Natural killer cell (primary cell): ENCODE data around the gene EXOSC3. TPM values are rescaled to one million over a fixed set of nuclear protein-coding genes. Genes with fewer than 3 reads are reported as not detected.

Source experiments
- ATAC-seq, 3 donors: fragments of 150-1000 bp in 2 of 3; fragments of 200-7000 bp in 1 of 3; cut with Tn5 transposase; 1 replicate in 1 of 3; 2 replicates in 2 of 3; pipeline ENCODE4 v1.10.0; 2021; ENCODE audit warnings: mild to moderate bottlenecking in 2 of 3, moderate library complexity in 2 of 3
- DNase-seq, 2 donors: peaks; one replicate each; pipeline versions ENCODE4 v3.0.0 to v3.0.0-alpha.2; 2013 to 2021; ENCODE audit warnings: mixed read lengths in 1 of 2
- H3K27ac ChIP-seq: one replicate; pipeline ENCODE4 v1.5.1; 2013; ENCODE audit warnings: mild to moderate bottlenecking, low read length
- H3K27me3 ChIP-seq: one replicate; pipeline ENCODE4 v1.6.1; 2013; ENCODE audit warnings: low read length; ENCODE audit not compliant: control insufficient read depth, insufficient read depth
- H3K36me3 ChIP-seq: one replicate; pipeline ENCODE4 v1.6.1; 2013; ENCODE audit warnings: low read length; ENCODE audit not compliant: control insufficient read depth, insufficient read depth
- H3K4me1 ChIP-seq: one replicate; pipeline ENCODE4 v1.6.1; 2013; ENCODE audit warnings: low read length; ENCODE audit not compliant: control insufficient read depth, insufficient read depth
- H3K4me3 ChIP-seq: one replicate; pipeline ENCODE4 v1.5.1; 2013; ENCODE audit warnings: low read length
- H3K9me3 ChIP-seq: one replicate; pipeline ENCODE4 v1.6.1; 2013; ENCODE audit warnings: low read length; ENCODE audit not compliant: control insufficient read depth, insufficient read depth
- H3K27ac Mint-ChIP-seq, 2 donors: one replicate each; pipeline ENCODE4 v1.8.0; 2022; ENCODE audit warnings: mild to moderate bottlenecking in 2 of 2, mixed read lengths in 2 of 2, moderate library complexity in 1 of 2
- H3K27me3 Mint-ChIP-seq, 2 donors: one replicate each; pipeline ENCODE4 v1.8.0; 2022; ENCODE audit warnings: low read depth in 2 of 2, mixed read lengths in 2 of 2
- H3K36me3 Mint-ChIP-seq: one replicate; pipeline ENCODE4 v1.8.0; 2022; ENCODE audit warnings: mixed read lengths
- H3K4me1 Mint-ChIP-seq, 2 donors: one replicate each; pipeline ENCODE4 v1.8.0; 2022; ENCODE audit warnings: mixed read lengths in 2 of 2
- H3K4me3 Mint-ChIP-seq: one replicate; pipeline ENCODE4 v1.8.0; 2022; ENCODE audit warnings: mild to moderate bottlenecking, moderate library complexity, mixed read lengths
- H3K9me3 Mint-ChIP-seq, 2 donors: one replicate each; pipeline ENCODE4 v1.8.0; 2022; ENCODE audit warnings: mixed read lengths in 2 of 2
- WGBS: methylation state at CpG from one replicate; pipeline ENCODE4 v1.1.7; 2013; ENCODE audit warnings: missing lambda C conversion rate; ENCODE audit not compliant: insufficient coverage; 5-methylcytosine and 5-hydroxymethylcytosine counted together
- intact Hi-C: fragments of 100-400 bp; cut with micrococcal nuclease; formaldehyde crosslinking; loops from one replicate; pipeline ENCODE4 v1.14.2; 2022
- total RNA-seq, 4 donors: library from RNA; stranded (reverse); fragments of 120-200 nt in 1 of 4; gene quantifications; one replicate each; pipeline versions ENCODE4 v1.2.3 to v1.2.4, GENCODE V29; 2013 to 2022
- TF ChIP-seq, protein P1 (sequence below): fragments of 200-600 bp; IDR thresholded peaks from one replicate; pipeline ENCODE4 v1.8.0; 2022; ENCODE audit warnings: antibody characterized with exemption

EXOSC3 gene
- total RNA-seq, 3 donors from 2014 or later (not counting 1 experiment from before 2014, with no cell fraction given), result 20.3 to 42.7 (median 24.5) TPM

DNA sequence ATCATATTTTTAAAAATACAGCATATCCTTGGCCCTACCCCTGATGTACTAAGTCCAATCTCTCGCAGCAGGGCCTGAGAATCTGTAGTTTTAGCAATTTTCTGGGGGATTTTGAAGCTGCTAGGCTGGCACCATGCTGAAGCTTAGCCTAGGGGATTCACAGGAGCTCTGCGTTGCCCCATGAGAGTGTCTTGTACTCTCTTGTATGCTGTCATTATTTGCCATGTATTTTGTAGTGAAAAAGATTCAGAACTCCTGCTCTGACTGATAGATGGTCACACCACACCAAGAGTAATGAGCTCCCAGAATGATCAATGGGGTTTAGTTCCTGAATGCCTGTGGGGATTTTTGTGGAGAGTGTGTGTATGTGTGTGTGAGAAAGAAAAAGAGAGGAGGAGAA lies 51.9 kb downstream of the EXOSC3 start:
- peaks cover 15 to 27% of the 10 kb centered on the region in 2 donors for H3K27me3 Mint-ChIP-seq
- intact Hi-C loops, result no loop called here
- H3K9me3 Mint-ChIP-seq, result no peaks in the 10 kb centered on the region
- Histone ChIP-seq H3K27ac (no peak overlapping the region), H3K9me3 (no peaks in the 10 kb centered on the region), H3K4me1 (no peaks in the 10 kb centered on the region), H3K4me3 (no peak overlapping the region), H3K27me3 (no peaks in the 10 kb centered on the region), H3K36me3 (no peaks in the 10 kb centered on the region)
- ATAC-seq (no peak), DNase-seq (no peak)
- no peak overlapping the region for H3K4me3 Mint-ChIP-seq
- TF ChIP-seq, protein P1, sequence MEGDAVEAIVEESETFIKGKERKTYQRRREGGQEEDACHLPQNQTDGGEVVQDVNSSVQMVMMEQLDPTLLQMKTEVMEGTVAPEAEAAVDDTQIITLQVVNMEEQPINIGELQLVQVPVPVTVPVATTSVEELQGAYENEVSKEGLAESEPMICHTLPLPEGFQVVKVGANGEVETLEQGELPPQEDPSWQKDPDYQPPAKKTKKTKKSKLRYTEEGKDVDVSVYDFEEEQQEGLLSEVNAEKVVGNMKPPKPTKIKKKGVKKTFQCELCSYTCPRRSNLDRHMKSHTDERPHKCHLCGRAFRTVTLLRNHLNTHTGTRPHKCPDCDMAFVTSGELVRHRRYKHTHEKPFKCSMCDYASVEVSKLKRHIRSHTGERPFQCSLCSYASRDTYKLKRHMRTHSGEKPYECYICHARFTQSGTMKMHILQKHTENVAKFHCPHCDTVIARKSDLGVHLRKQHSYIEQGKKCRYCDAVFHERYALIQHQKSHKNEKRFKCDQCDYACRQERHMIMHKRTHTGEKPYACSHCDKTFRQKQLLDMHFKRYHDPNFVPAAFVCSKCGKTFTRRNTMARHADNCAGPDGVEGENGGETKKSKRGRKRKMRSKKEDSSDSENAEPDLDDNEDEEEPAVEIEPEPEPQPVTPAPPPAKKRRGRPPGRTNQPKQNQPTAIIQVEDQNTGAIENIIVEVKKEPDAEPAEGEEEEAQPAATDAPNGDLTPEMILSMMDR, result no peak
- H3K4me1 Mint-ChIP-seq, result no peaks in the 10 kb centered on the region
- no peaks in the 10 kb centered on the region for H3K36me3 Mint-ChIP-seq
- no peak overlapping the region for H3K27ac Mint-ChIP-seq
- WGBS, result 40% methylated on average over 2 of the region's 2 CpGs

DNA sequence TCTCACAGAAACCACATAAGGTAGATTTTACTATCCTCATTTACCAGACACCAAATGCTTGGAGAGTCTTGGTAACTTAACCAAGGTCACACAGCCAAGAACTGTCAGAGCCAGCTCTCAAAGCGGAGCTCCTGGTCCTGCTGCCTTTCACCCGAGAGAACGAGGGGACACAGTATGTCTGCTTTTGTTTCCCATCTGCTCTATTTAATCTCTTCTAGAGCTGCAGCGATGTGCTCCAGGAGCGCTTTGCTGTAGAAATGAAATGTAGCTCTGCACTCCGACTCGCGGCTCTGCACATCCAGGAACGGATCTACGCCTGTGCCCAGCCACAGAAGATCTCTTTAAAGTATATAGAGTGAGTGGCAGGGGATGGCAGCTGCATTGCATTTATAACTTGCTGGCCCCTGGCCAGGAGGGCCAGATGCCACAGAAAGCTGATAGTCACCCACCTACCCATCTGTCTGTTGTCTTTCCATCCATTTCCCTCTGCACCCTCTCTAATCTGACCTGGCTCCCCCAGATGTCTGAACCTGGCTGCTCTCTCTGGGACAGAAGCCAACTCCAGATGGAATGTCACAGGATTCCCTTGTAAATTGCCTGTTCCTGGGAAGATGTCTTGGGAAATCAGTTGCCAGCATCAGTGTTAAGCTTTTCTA lies 52.6 kb downstream of the EXOSC3 start:
- Mint-ChIP-seq H3K4me1 (no peaks in the 10 kb centered on the region), H3K36me3 (no peaks in the 10 kb centered on the region), H3K27me3 (peaks cover 20 to 32% of the 10 kb centered on the region in 2 donors), H3K4me3 (no peak overlapping the region), H3K27ac (no peak overlapping the region), H3K9me3 (no peaks in the 10 kb centered on the region)
- ATAC-seq, result no peak
- H3K9me3 ChIP-seq, result no peaks in the 10 kb centered on the region
- no peaks in the 10 kb centered on the region for H3K36me3 ChIP-seq
- WGBS, result 95% methylated on average over 10 of the region's 10 CpGs
- intact Hi-C loops, result no loop called here
- H3K27ac ChIP-seq, result no peak overlapping the region
- TF ChIP-seq, protein P1, result no peak
- DNase-seq, result no peak
- no peak overlapping the region for H3K4me3 ChIP-seq
- H3K4me1 ChIP-seq, result no peaks in the 10 kb centered on the region
- H3K27me3 ChIP-seq, result no peaks in the 10 kb centered on the region

DNA sequence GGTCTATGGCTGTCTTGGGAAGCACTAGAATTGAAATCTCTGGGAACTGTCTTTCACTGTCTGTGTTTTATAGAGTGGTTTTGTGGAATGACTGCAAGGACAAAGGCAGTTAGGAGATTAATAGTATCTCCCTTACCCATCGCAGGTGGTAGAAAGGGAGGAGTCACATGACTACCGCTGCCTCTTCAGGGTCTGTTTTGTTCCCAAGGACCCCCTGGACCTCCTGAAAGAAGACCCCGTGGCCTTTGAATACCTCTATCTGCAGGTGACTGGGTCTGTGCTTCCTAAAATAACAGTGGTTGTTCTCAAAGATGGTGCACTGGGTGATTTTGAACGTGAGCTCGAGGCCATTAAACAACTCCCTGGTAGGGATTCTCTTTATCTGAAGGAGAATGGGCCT lies 54.0 kb downstream of the EXOSC3 start:
- H3K36me3 ChIP-seq, result no peaks in the 10 kb centered on the region
- peaks cover 21 to 40% of the 10 kb centered on the region in 2 donors for H3K27me3 Mint-ChIP-seq
- H3K4me1 Mint-ChIP-seq, result no peaks in the 10 kb centered on the region
- intact Hi-C loops, result no loop called here
- H3K27me3 ChIP-seq, result no peaks in the 10 kb centered on the region
- no peaks in the 10 kb centered on the region for H3K4me1 ChIP-seq
- H3K4me3 Mint-ChIP-seq, result no peak overlapping the region
- WGBS, result 77% methylated on average over 5 of the region's 5 CpGs
- H3K27ac Mint-ChIP-seq, result no peak overlapping the region
- no peaks in the 10 kb centered on the region for H3K36me3 Mint-ChIP-seq
- H3K4me3 ChIP-seq, result no peak overlapping the region
- H3K9me3 Mint-ChIP-seq, result no peaks in the 10 kb centered on the region
- no peak for ATAC-seq
- DNase-seq, result no peak
- H3K27ac ChIP-seq, result no peak overlapping the region
- no peaks in the 10 kb centered on the region for H3K9me3 ChIP-seq
- TF ChIP-seq, protein P1, result no peak

DNA sequence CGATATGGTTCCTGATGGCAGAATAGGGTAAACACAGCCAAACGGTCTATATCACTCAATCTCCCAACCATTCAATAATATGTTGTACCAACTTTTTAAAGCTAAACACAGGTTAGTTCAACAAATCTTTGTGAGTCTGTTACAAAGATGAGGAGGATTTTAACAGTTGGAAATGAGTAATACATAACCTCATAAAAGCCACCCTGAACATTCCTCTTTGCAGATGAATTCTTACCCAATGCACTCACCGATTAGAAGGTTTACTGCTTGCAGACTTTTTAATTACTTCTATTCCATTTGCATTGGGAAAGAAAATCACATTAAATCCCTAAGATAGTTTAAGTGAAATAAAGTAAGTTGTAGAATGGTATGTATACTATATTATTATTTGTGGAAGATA lies 54.6 kb downstream of the EXOSC3 start:
- Mint-ChIP-seq H3K36me3 (no peaks in the 10 kb centered on the region), H3K27ac (no peak overlapping the region), H3K9me3 (no peaks in the 10 kb centered on the region), H3K4me1 (no peaks in the 10 kb centered on the region), H3K4me3 (no peak overlapping the region), H3K27me3 (peaks cover 19 to 34% of the 10 kb centered on the region in 2 donors)
- DNase-seq (no peak), ATAC-seq (no peak)
- Histone ChIP-seq H3K9me3 (no peaks in the 10 kb centered on the region), H3K4me1 (no peaks in the 10 kb centered on the region), H3K27me3 (no peaks in the 10 kb centered on the region), H3K36me3 (no peaks in the 10 kb centered on the region), H3K4me3 (no peak overlapping the region), H3K27ac (no peak overlapping the region)
- TF ChIP-seq, protein P1, result no peak
- intact Hi-C loops, result no loop called here
- 79% methylated on average over 3 of the region's 3 CpGs for WGBS
